ENCODE measurements around the gene PDPN. TPM values are rescaled to one million over a fixed set of nuclear protein-coding genes. Genes with fewer than 3 reads are reported as not detected.

The PDPN gene
- total RNA-seq, 6 experiments from 2014 or later, result 0.11 to 1.1 (median 0.45) TPM

DNA sequence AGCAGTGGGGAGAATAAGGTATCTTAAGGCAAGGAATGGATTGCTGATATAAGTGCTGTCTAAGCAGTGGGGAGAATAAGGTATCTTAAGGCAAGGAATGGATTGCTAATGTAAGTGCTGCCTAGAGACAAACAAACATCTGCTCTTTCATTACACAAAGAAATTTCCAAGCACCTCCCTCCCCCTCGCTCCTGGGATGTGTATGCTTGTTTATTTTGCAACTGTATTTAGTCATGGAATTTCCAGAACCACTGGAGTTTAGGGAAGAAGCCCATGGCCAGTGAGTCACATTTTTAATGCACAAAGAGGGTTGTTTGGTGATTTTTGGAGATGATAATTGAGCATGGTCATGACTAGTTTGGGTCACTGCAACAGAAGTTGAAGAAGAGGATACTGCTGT is 21.5 kb downstream of the PDPN start:
- 14% methylated on average over 1 of the region's 1 CpG for WGBS (ENCODE audit: insufficient coverage, low coverage, low lambda C conversion rate, missing lambda C conversion rate)
- Histone ChIP-seq H3K9me3 (no peaks in the 10 kb centered on the region), H3K4me1 (no peaks in the 10 kb centered on the region), H3K36me3 (no peaks in the 10 kb centered on the region), H3K4me3 (no peak overlapping the region), H3K27ac (no peak overlapping the region), H3K27me3 (no peaks in the 10 kb centered on the region)
- TF ChIP-seq, protein P1, sequence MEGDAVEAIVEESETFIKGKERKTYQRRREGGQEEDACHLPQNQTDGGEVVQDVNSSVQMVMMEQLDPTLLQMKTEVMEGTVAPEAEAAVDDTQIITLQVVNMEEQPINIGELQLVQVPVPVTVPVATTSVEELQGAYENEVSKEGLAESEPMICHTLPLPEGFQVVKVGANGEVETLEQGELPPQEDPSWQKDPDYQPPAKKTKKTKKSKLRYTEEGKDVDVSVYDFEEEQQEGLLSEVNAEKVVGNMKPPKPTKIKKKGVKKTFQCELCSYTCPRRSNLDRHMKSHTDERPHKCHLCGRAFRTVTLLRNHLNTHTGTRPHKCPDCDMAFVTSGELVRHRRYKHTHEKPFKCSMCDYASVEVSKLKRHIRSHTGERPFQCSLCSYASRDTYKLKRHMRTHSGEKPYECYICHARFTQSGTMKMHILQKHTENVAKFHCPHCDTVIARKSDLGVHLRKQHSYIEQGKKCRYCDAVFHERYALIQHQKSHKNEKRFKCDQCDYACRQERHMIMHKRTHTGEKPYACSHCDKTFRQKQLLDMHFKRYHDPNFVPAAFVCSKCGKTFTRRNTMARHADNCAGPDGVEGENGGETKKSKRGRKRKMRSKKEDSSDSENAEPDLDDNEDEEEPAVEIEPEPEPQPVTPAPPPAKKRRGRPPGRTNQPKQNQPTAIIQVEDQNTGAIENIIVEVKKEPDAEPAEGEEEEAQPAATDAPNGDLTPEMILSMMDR (IDR thresholded peaks at IDR 0.05), result no peak
- no peak for TF ChIP-seq POLR2A (IDR thresholded peaks at IDR 0.05)
- intact Hi-C loops (cut with DNase I), result no loop called here
- ATAC-seq (no peak), DNase-seq (no peak)

DNA sequence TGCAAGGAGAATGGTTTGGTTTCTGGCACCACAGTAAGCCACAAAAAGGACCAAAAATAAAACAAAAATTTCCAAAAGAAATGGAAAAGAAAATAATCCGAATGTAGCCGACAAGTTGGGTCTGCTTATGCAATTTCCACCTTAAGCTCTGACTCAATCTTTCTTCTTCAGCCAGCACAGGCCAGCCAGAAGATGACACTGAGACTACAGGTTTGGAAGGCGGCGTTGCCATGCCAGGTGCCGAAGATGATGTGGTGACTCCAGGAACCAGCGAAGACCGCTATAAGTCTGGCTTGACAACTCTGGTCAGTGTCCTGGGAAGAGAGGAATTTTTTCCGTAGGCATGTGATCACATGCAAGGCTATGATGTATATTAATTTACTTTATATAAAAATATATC is 23.4 kb downstream of the PDPN start:
- Histone ChIP-seq H3K27me3 (no peaks in the 10 kb centered on the region), H3K36me3 (no peaks in the 10 kb centered on the region), H3K4me1 (no peaks in the 10 kb centered on the region), H3K27ac (no peak overlapping the region), H3K9me3 (no peaks in the 10 kb centered on the region), H3K4me3 (no peak overlapping the region)
- WGBS (ENCODE audit: insufficient coverage, low coverage, low lambda C conversion rate, missing lambda C conversion rate), result 72% methylated on average over 8 of the region's 8 CpGs
- TF ChIP-seq, protein P1 (IDR thresholded peaks at IDR 0.05), result no peak
- no peak for TF ChIP-seq POLR2A (IDR thresholded peaks at IDR 0.05)
- DNase-seq (no peak), ATAC-seq (no peak)
- intact Hi-C loops (cut with DNase I), result no loop called here

DNA sequence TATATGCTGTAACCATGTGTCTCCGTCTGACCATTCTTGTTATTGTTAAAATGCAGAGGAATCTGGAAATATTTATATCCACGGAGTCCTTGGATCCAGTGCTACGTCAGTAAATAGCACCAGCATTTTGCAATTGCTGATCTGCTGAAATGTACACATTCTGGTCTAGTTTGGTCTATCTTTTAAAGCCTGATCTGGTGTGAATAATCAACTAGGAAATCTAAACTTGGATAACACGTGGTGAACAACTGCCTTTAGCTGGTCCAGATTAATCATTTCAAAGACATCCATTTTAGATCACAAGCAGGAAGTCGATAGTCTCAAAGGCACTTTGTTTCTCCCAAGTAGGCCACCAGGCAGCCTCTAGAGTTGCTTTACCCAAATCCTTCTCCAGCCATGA is 32.6 kb downstream of the PDPN start:
- H3K9me3 ChIP-seq, result no peaks in the 10 kb centered on the region
- no peak overlapping the region for H3K4me3 ChIP-seq
- WGBS (ENCODE audit: insufficient coverage, low coverage, low lambda C conversion rate, missing lambda C conversion rate), result 39% methylated on average over 5 of the region's 5 CpGs
- H3K4me1 ChIP-seq, result no peaks in the 10 kb centered on the region
- ATAC-seq (no peak), DNase-seq (no peak)
- H3K36me3 ChIP-seq, result no peaks in the 10 kb centered on the region
- H3K27ac ChIP-seq, result no peak overlapping the region
- intact Hi-C loops (cut with DNase I), result no loop called here
- no peaks in the 10 kb centered on the region for H3K27me3 ChIP-seq
- TF ChIP-seq, protein P1 (IDR thresholded peaks at IDR 0.05), result no peak
- TF ChIP-seq POLR2A (IDR thresholded peaks at IDR 0.05), result no peak

DNA sequence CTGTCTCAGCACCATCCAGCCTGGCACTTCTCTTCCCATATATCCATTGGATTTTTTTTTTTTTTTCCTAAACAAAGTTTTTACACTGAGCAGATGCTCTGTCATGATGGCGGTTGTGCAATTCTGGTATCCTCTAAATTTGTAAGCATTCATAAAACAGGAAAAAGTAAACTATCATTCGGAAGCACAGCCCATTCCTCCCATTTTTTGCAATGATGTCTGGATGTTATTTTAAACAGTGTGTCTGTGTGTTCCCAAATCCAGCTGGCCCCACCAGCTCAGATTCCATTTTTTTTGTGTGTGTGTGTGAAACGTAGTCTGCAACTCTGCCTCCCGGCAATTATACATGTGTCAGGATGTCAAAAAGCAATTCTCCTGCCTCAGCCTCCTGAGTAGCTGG is 33.5 kb downstream of the PDPN start:
- Histone ChIP-seq H3K9me3 (no peaks in the 10 kb centered on the region), H3K27me3 (no peaks in the 10 kb centered on the region), H3K4me1 (no peaks in the 10 kb centered on the region), H3K36me3 (no peaks in the 10 kb centered on the region), H3K4me3 (no peak overlapping the region), H3K27ac (no peak overlapping the region)
- DNase-seq (no peak), ATAC-seq (no peak)
- WGBS (ENCODE audit: insufficient coverage, low coverage, low lambda C conversion rate, missing lambda C conversion rate), result 51% methylated on average over 4 of the region's 4 CpGs
- no peak for TF ChIP-seq POLR2A (IDR thresholded peaks at IDR 0.05)
- TF ChIP-seq, protein P1 (IDR thresholded peaks at IDR 0.05), result no peak
- intact Hi-C loops (cut with DNase I), result no loop called here

DNA sequence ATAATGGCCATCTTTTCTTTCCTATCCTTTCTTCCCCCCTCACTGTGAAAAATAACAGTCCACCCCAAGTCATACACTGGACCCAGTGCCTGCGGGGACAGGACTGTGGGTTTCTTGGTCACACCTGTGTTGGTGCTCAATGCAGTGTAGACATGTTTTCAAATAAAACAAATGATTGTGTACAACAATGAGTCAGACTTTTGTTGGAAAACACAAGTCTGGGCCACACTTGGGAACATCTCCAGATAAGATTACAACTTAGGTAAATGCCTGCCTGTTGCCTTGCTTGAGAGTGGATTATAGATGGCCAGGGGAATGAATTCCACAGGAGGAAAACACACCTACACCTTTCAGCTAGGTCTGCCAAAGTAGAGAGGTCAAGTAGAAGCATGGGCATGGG is 34.1 kb downstream of the PDPN start:
- intact Hi-C loops (cut with DNase I), result no loop called here
- no peaks in the 10 kb centered on the region for H3K9me3 ChIP-seq
- TF ChIP-seq, protein P1 (IDR thresholded peaks at IDR 0.05), result no peak
- TF ChIP-seq POLR2A (IDR thresholded peaks at IDR 0.05), result no peak
- ATAC-seq, result no peak
- no peaks in the 10 kb centered on the region for H3K4me1 ChIP-seq
- no peak overlapping the region for H3K27ac ChIP-seq
- no peak overlapping the region for H3K4me3 ChIP-seq
- no peak for DNase-seq
- no peaks in the 10 kb centered on the region for H3K36me3 ChIP-seq
- 60% methylated on average over 1 of the region's 1 CpG for WGBS (ENCODE audit: insufficient coverage, low coverage, low lambda C conversion rate, missing lambda C conversion rate)
- H3K27me3 ChIP-seq, result no peaks in the 10 kb centered on the region
